C4-2B (cell line): Measurements from ENCODE around the gene SYK.

Experiments
- ZFX ChIP-seq: fragments of 450-650 bp; IDR thresholded peaks from 2 replicates; pipeline ENCODE4 v1.6.1; 2017
- TF ChIP-seq, protein P1 (sequence below): fragments of 450-650 bp; conservative IDR thresholded peaks from 2 replicates; pipeline ENCODE4 v1.5.1; 2017; ENCODE audit warnings: mild to moderate bottlenecking

GRCh38 chr9:90801241-90801972 lies at the start of gene SYK:
- TF ChIP-seq, protein P1, sequence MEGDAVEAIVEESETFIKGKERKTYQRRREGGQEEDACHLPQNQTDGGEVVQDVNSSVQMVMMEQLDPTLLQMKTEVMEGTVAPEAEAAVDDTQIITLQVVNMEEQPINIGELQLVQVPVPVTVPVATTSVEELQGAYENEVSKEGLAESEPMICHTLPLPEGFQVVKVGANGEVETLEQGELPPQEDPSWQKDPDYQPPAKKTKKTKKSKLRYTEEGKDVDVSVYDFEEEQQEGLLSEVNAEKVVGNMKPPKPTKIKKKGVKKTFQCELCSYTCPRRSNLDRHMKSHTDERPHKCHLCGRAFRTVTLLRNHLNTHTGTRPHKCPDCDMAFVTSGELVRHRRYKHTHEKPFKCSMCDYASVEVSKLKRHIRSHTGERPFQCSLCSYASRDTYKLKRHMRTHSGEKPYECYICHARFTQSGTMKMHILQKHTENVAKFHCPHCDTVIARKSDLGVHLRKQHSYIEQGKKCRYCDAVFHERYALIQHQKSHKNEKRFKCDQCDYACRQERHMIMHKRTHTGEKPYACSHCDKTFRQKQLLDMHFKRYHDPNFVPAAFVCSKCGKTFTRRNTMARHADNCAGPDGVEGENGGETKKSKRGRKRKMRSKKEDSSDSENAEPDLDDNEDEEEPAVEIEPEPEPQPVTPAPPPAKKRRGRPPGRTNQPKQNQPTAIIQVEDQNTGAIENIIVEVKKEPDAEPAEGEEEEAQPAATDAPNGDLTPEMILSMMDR = no peak
- TF ChIP-seq ZFX = no peak
